Hepatocyte (in vitro differentiated cells): ENCODE data around the gene METTL24.

Experiments
- CTCF ChIP-seq: fragments of 200-600 bp; sonication (generic); IDR thresholded peaks from 2 replicates; pipeline ENCODE4 v1.5.1; 2016; ENCODE audit warnings: antibody characterized with exemption, mild to moderate bottlenecking; ENCODE audit not compliant: poor library complexity
- EZH2 ChIP-seq: fragments of 200-600 bp; sonication (generic); IDR thresholded peaks from 2 replicates; pipeline ENCODE4 v1.6.1; 2016; ENCODE audit warnings: antibody characterized with exemption, mild to moderate bottlenecking, borderline replicate concordance
- EZH2phosphoT487 ChIP-seq: fragments of 200-600 bp; sonication (generic); IDR thresholded peaks from one replicate; pipeline ENCODE4 v1.6.1; 2018; ENCODE audit warnings: antibody characterized with exemption, mild to moderate bottlenecking, low read depth, moderate library complexity; ENCODE audit not compliant: unreplicated experiment, severe bottlenecking

GRCh38 chr6:110270165-110270564 lies 88.0 kb downstream of the METTL24 start:
- TF ChIP-seq CTCF (no peak), EZH2 (no peak), EZH2phosphoT487 (no peak)
